ENCODE data around the gene GAMT.

Gene GAMT

DNA sequence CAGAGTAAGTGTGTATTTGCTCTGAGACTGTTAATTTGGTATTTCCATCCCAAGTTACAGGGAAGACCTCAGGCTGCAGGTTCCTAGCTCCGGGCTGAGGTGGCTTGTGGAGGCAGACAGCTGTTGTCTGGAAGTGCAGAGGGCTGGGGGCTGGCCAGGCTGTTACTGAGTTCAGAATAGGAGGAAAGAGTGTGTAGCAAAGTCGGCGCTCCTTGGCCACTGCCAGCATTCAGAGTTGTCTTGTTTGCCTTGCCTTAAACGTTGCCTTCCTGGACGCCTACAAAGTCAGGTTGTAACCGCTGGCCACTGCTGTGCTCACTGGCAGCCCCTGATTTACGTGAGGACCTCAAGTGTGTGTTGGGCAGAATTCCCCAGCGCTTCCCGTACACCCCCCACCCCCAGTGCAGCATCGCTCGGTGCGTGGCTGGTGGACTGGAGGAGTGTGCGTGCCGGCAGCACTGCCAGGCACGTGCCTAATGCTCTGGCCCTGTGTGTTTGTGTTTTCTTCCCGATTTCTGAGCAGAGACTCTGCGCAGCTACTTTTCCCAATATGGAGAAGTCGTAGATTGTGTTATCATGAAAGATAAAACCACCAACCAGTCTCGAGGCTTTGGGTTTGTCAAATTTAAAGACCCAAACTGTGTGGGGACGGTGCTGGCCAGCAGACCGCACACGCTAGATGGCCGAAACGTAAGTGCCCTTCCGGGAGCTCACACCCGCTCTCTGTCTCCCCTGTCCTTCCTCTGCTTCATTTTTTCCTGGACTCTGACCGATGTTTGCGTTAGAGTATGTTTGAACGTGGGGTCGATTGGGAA, 16.5 kb upstream of the GAMT start:
- no peak for DNase-seq

DNA sequence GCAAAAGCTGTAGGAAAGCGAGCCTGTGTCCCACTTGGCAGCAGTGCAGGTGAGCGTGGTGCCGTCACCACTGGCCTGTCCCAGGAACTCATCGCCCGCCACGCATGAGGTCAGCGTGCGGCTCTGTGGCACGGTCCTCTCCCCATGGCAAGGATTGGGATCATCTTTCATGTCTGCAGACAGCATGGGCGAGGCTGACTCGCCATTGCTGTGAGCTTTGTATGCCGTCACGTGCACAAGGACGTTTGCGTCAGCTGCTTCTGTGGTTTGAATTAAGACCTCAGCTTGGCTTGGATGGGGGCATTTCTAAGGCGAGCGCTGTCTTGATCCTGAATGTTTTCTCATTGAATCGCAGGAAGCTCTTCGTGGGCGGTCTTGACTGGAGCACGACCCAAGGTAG, 15.8 kb upstream of the GAMT start:
- DNase-seq: no peak

DNA sequence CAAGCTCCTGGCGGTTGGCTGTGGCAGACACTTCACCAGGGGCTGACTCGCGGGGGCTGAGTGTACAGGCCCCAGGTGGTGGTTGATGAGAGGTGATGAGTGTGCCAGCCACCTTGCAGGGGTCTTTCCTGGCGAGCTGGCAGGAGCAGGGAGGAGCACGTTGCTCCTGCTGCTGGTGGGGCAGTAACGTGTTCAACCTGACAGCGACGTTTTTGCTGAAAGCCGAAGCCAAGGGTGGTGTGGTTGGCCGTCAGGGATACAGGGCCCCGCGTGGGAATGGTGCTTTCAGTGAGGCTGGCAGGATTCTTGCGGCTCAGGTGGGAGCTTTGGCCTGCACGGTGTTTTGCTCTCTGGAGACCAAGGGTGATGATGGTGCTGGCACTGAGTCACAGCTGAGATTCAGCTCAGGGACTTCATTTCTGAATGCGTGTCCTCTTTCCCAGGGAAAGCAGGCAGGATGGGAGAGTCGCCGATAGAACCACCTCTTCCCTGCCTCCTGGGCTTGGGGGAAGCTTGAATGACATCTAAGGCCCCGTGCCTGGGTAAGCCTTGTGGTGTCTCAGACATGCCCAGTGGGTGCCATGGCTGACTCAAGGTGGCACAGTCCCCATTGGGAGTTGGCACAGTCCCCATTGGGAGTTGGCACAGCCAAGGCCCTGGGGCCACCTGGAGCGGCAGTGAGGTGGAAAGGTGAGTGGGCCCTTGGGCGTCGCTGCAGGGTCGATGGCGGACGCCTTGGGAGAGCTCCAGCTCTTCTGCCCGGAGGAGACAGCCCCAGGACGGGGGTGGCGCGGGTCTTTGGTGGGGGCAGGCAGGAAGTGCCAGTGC, 14.9 kb upstream of the GAMT start:
- DNase-seq: no peak

DNA sequence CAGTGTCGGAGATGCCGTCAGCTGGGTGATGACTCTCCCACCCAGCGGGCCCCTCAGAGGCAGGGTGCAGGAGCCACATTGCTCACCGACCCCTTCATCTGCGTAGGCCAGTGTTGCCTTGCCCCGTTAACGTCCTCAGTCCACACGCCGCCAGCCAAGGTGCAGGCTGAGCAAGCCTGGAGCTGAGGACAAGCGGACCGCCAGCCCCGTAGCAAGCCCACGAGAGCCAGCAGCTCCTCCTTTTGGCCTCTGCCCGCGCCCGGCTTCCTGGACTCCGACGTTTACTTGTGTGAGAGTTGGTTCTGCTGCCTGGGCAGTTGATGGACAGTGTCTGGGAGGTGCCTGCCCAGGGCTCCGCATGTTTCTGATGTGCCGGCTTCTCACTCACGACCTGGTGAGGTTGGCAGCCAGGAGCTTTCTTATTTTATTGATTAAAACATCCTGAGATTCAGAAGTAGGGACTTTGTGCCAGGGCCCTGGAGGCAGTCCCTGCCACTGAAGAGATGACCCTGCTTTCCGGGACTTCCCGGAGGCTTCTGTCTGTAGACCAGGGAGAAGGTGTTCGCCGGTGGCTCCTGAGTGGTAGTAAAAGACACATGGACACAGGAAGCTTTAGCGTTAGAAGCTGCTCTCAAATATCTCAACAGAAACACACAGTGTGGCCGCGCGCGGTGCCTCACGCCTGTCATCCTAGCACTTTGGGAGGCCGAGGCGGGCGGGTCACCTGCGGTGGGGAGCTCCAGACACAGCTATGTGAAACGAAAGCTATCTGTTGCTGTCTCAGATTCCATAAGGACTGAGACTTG, 11.9 kb upstream of the GAMT start:
- DNase-seq: no peak

DNA sequence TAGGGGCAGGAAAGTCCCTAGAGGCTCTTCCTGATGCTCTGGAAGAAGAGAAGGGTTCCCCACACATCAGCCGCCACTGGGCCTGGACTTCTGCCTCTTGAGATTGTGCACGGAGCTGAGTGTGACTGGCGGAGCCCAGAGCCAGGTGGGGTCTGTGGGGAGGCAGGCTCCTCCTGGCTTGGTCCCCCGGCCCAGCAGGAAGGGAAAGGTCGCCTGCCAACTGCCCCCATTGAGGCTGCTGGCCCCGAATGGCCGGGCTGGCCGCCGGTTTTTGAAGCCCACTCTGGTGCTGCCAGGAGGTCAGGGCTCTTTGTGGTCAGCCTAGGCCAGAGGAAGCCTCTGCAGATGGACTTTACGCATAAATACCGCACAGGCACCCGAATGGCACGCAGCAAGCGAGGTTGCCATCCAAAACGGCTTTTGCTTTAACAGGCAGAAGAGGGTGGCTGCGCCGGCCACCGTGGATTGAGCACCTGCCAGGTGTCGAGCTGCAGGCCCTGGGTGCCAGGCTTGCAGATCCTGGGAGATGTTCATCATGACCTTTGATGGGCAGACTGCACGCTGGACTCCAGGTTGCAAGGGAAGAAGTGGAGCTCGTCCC, 11.1 kb upstream of the GAMT start:
- no peak for DNase-seq

DNA sequence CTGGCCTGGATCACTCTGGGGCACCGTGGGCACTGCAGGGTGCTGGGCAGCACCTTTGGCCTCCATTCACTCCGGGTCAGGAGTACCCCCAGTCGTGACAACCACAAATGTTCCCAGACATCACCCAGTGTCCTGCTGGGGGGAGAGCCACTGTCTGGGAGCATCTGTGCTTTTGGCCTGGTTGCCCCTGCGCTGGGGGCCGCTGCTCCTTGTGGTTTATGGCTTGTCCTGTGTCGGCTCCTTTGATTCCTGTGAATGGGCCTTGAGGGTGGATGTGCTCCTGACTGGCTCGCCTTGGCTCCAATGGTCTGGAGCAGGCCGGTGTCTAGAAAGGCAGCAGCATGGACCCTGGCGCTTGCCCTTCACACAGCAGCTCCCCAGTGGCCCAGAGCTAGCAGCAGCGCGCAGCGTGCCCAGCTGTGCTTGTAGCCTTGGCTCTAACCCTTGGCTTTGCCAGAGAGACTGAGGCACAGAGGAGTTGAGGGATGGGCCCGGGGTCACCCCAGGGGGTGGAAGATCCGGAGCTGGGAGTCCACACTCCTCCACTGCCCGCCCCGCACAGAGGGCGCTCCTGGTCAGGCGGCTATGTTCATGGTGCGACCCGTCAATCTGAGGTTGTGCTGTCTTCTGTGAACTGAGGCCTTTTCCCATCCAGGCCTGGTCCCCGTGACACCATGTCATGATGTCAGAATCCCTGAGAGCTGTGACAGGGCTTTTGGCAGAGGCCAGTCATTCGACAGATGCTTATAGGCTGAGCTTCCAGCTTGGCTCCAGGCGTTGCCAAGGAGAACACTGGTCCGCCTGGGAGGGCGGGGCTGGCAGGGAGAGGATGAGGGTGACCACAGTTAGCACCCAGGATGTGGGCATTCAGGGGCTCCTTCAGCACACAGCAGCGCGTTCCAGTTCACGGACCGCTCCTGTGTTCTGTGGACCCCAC, 10.2 kb upstream of the GAMT start:
- no peak for DNase-seq

DNA sequence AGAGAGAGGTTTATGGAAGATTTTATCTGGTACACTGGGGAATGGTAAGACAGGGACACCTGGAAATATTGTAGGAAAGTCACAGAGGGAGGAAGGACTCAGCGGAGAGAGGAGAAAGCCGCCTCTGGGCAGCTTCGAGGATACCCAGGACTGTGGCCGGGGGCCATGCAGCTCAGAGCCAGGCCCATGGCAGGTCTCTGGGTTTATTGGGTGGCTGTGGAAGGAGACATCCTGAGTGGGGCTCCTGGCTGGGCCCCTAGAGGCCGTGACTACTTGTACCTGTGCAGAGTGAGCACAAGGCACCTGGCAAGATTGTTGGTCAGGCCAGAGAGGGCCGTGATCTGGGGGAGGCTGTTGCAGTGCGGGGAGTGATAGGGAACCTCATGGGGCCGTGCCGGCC, 9.4 kb upstream of the GAMT start:
- no peak for DNase-seq

DNA sequence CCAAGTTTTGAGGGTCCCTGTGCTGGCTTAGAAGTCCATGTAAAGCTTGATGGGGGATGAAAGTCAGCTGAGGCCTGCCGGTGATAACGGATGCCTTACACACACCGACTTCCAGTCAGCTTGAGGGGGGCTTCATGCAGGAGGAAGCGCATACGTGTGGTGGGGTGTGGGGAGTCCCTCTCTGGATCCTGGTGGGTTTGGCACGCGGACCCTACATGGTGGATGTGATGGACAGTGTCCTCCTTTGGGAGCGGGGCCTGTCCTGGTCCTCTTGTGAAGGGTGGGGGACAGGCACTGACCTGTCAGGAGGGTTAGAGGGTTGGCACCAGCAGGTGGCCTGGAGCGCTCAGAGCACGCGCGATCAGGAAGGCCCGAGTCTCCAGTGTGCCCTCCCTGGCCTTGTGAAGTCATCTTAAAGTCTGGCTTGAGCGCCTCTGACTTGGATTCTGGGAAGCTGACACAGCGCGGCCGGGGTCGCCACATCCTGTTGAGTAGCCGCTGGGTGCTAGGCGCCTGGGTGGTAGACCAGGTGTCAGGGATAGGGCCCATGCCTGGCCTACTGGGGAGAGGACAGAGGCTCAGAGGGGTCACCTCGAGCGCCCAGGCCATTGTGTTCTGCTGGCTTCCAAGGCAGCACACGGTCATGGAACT, 8.9 kb upstream of the GAMT start:
- no peak for DNase-seq

DNA sequence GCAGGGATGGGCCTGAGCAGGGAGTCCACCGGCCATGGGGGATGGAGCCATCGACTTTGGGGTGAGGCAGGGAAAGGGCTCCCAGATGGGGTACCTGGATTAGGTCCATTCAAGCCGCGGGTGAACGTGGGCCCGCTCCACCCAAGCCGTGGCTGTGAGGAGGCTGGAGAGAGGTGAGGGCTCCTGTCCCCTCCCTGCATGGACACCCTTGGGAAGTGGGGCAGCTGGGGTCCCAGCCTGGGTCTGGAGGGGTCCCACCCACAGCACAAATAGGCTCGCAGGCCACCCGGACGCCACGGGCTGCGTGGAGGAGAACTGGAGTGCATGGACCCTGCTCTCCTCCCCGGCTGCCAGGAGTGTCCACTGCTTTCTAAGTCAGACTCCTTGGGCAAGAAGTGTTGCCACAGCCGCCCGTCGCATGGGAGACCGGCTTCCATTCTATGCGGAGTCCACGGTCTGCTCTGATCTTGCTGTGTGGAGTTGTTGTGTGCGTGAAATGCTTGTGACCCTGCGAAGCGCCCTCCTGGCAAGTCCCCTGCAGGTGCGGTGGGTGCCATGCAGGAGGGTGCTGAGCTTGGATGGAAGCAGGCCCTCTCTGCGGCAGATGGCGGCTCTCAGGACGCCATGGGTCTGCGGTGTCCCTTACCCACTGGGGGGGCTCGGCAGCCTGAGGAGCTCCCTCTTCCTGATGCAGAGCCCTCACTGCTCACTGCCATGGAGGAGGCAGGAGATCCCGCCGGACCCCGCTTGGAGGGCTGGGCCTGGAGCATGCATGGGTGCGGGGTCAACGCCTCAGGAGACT, 8.1 kb upstream of the GAMT start:
- DNase-seq: no peak

DNA sequence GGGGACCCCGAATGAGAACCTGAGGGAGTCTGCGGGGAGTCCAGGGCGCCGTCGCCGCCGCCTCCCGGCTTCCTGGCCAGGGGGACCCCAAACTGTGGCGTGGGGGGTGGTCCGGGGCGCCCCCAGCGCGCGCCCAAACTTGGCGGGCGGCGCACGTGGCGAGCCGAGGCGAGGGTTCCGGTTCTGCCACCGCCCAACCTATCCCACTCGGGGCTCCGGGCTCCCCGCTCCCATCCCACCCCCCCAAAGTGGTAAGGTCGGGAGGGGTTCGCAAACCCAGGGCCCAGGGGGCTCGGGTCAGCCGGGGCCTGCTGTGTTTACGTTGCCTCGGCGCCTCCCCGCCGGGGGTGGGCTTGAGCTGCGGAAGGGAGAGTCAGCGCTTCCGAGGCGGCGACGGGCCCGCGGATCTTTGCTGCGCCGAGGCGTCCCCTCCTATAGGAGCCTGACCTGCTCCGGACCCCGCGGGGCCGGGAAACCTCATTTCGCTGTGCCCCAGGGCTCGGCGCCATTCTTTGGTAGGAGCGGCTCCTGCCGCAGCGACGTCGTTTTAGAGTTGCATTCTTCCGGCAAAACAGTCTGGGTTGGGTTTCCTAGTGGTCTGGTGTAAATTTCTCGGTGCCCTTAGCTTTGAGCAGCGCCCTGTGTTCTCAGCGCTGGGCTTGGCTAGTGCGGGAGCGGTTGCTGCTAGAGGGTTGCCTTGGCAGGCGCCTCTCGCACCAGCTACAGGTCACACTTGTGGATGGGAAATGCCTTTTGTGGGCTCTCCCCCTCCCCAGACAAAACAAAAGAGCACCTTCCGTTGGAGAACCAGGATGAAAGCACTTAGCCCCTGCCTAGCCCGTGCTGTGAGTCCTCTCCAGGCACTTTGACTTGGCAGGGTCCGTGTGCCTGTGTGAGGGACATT, 7.2 kb upstream of the GAMT start:
- DNase-seq: peak; percentile 55

DNA sequence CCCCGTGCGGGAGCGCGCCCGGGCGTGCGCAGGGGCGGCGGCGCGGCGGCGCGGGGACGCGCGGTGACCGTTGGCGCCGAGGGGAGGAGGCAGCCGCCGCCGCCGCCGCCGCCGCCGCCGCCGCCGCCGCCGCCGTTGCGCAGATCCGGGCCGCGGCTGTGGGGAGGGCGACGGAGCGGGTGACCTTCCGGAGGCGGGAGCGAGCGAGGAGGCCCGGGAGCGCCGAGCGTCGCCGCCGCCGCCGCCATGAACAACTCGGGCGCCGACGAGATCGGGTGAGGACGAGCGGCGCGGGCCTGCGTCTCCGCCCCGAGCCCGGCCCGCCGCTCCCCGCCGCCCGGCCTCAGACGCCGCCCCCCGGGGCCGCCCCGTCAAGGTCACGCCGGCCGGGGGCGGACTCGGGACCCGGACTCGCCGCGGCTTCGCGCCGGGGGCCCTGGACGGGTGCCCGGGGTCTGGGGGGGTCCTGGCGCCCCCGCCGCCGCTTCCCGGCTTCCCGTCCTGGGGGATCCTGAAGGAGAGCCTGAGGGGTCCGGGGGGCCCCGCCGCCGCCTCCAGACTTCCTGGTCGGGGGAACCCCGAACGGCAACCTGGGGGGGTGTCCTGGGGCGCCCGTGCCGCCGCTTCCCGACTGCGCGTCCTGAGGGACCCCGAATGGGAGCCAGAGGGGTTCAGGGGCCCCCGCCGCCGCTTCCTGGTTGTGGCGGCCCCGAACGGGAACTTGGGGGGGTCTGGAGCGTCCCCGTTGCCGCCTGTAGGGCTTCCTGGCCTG, 6.4 kb upstream of the GAMT start, which contains the start of gene DAZAP1:
TSS of gene DAZAP1 (plus strand) at position 59 of the 772 bp plus-strand sequence. CDS start at position 247, 188 bp downstream.
- DNase-seq: peak; percentile 28

DNA sequence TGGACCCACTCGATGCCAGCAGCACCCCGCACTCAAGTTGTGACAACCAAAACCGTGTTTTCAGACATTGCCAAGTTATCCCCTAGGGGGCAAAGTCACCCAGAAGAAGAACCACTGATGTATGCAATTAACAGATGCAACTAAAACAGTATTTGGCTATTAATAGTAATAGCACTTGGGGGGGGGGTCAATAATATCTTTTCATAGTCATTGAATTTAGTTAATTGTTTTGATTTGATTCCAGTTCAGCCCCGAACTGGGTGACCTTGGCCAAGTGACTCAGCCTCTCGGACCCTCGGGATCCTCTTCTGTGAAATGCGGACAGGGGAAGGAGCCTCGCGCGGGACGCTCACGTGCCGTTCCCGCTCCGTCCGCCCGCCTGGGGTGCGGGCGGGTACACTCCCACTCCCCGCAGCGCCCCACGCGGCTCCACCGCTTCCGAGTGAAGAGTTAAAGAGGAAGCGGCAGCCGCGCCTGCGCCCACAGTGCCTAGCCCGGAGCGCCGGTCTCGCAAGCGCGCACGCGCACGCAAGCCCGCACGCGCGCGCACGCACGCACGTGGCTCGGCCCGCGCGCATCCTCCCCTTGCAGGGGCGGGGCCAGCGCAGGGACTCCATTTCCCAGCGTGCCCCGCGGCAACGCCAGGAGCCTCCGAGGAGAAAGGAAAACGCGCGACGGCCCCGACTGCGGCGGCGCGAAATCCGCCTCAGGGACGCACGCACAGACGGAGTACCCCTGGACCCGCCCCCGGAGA, 5.6 kb upstream of the GAMT start:
- peak; percentile 99 for DNase-seq

DNA sequence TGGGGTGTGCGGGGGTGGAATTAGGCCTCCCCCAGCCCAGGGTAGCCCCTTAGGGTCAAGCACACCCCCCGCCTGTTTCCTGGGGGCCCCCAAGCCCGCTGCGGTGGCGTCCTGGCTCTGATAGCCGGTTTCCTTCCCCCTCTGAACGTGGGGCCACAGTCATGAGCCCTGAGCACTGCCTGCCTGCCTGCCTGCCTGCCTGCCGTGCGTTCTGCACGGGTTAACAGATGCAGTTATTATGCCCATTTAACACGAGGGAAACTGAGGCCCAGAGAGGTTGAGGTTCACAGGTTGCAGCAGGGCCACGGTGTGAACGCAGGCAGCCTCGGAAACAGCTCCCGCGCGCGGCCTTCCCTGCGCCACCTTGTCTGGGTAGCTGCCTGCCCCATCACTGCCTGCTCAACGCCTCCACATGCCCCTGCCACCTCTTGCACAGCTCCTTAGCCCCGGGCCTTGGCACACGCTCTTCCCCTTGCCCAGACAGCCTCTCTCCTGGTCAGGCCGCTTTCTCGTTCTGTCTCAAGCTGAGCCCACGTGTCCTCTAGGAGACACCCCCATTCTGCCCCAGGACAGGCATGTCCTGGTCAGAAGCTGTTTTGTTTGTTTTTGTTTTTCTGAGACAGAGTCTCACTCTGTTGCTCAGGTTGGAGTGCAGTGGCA, 1.2 kb upstream of the GAMT start:
- DNase-seq: no peak

DNA sequence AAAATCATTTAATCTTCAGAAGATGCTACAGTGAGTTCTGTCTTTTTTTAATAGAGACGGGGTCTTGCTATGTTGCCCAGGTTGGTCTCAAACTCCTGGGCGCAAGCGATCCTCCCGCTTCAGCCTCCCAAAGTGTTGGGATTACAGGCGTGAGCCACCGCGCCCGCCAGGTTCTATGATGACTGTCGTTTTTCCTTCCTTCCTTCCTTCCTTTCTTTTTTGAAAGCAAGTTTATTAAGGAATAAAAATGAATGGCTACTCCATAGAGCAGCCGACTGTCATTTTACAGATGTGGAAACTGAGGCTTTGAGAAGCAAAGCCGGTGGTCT, 511 bp upstream of the GAMT start:
- DNase-seq: no peak

DNA sequence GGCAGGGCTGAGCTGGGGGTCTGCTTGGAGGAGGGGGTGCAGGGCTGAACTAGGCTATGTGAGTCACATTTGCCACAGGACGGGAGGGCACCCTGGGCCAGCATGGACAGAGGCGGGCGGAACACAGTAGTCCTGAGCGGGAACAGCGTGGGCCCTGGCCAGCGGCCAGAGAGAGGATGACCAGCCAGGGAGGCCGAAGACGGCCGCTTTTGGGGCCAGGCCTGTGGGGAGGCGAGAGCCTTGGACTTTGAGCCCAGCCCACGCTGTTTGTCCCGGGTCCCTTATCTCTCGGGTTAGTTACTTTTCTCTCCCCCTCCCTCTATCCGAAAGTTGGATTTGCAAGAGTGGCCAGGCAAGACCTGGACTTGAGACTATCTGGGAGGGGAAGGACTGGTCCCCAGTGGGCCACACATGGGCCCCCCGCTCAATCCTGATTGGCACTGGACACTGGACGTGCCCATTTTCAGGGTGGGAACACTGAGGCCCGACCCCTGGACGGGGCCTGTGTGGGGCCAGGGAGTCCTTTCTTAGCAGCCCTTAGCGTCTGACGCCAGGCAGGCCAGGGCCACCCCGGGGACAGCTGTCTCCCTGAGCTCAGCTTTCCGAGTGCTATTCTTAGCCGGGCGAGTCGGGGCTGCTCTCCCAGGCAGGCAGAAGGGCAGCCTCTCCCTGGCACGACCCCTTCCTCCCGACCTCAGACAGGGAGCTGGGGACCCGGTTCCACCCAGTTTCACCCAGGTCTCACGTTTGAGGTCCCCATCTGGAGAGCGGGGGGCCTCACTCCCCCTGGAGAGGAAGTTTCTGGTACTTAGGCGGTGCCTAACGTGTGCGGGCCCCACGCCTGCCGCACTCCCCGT, 833 bp downstream of the GAMT start:
- DNase-seq: no peak

DNA sequence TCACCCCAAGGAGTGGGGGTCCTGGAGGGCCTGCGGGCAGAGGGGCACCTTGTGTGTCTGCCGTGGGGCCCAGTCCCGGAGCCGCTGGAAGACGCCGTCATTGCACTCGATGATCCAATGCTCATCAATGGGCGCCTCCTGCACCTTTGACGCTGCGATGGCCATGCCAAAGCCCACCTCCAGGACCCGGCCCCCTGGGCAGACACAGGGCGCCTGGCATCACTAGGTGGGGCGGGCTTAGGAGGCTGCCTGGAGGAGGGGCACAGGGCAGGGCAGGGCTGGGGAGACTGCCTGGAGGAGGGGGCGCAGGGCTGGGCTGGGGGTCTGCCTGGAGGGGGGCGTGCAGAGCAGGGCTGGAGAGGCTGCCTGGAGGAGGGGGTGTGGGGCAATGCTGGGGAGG, 1.6 kb downstream of the GAMT start:
- DNase-seq: no peak
